Measurements from ENCODE around the gene SPAG17.

Gene SPAG17

GRCh38 chr1:118185084-118185832, at the start of gene SPAG17:
TSS of gene SPAG17 (minus strand) at chr1:118185228. CDS start at chr1:118185157, 71 bp downstream.
- Histone ChIP-seq H3K4me2 (ENCODE audit: insufficient read depth, low read length) (no peak within 1 kb of the TSS), H3K36me3 (ENCODE audit: insufficient read depth, low read length) (no peaks in the 10 kb centered on the region), H2AFZ (ENCODE audit: low read depth, low read length) (no peak within 1 kb of the TSS), H3K9ac (ENCODE audit: low read depth, low read length) (no peak within 1 kb of the TSS), H3K4me1 (ENCODE audit: insufficient read depth, low read length) (no peaks in the 10 kb centered on the region), H3K27ac (ENCODE audit: low read length) (no peak within 1 kb of the TSS), H3K9me3 (ENCODE audit: insufficient read depth, low read length, severe bottlenecking) (no peaks in the 10 kb centered on the region), H3K4me3 (ENCODE audit: low read depth in 1 of 2, low read length in 2 of 2) (no peak within 1 kb of the TSS), H3K79me2 (ENCODE audit: insufficient read depth, low read length) (no peaks in the 10 kb centered on the region), H4K20me1 (ENCODE audit: insufficient read depth, low read length) (no peaks in the 10 kb centered on the region), H3K27me3 (ENCODE audit: insufficient read depth, low read length, poor library complexity) (no peaks in the 10 kb centered on the region)
- no peak for TF ChIP-seq CTCF (IDR thresholded peaks at IDR 0.05; ENCODE audit: borderline replicate concordance, extremely low read depth, low read length, poor library complexity, severe bottlenecking)
- no peak for TF ChIP-seq EZH2 (IDR thresholded peaks at IDR 0.05; ENCODE audit: borderline replicate concordance, low read depth, low read length, severe bottlenecking)
- no peak for DNase-seq
- no peak for ATAC-seq (ENCODE audit: insufficient read depth, low read depth)

GRCh38 chr1:118225471-118225870, 40.4 kb upstream of the SPAG17 start:
- Histone ChIP-seq H2AFZ (ENCODE audit: low read depth, low read length) (no peak overlapping the region), H3K9me3 (ENCODE audit: insufficient read depth, low read length, severe bottlenecking) (no peaks in the 10 kb centered on the region), H3K36me3 (ENCODE audit: insufficient read depth, low read length) (no peaks in the 10 kb centered on the region), H3K4me2 (ENCODE audit: insufficient read depth, low read length) (no peak overlapping the region), H3K27ac (ENCODE audit: low read length) (no peak overlapping the region), H3K4me1 (ENCODE audit: insufficient read depth, low read length) (no peaks in the 10 kb centered on the region), H3K79me2 (ENCODE audit: insufficient read depth, low read length) (no peaks in the 10 kb centered on the region), H4K20me1 (ENCODE audit: insufficient read depth, low read length) (no peaks in the 10 kb centered on the region), H3K27me3 (ENCODE audit: insufficient read depth, low read length, poor library complexity) (no peaks in the 10 kb centered on the region), H3K9ac (ENCODE audit: low read depth, low read length) (no peak overlapping the region), H3K4me3 (ENCODE audit: low read depth in 1 of 2, low read length in 2 of 2) (no peak overlapping the region)
- TF ChIP-seq CTCF (IDR thresholded peaks at IDR 0.05; ENCODE audit: borderline replicate concordance, extremely low read depth, low read length, poor library complexity, severe bottlenecking): no peak
- TF ChIP-seq EZH2 (IDR thresholded peaks at IDR 0.05; ENCODE audit: borderline replicate concordance, low read depth, low read length, severe bottlenecking): no peak
- DNase-seq: no peak
- no peak for ATAC-seq (ENCODE audit: insufficient read depth, low read depth)

- no peaks in the 10 kb centered on the region for H3K4me1 ChIP-seq (ENCODE audit: insufficient read depth, low read length)
- no peak overlapping the region for H3K27ac ChIP-seq (ENCODE audit: low read length)
- no peaks in the 10 kb centered on the region for H3K79me2 ChIP-seq (ENCODE audit: insufficient read depth, low read length)
- H3K4me2 ChIP-seq (ENCODE audit: insufficient read depth, low read length): no peak overlapping the region
- ATAC-seq (ENCODE audit: insufficient read depth, low read depth) (no peak), DNase-seq (no peak)
- H3K27me3 ChIP-seq (ENCODE audit: insufficient read depth, low read length, poor library complexity): no peaks in the 10 kb centered on the region
- no peak for TF ChIP-seq CTCF (IDR thresholded peaks at IDR 0.05; ENCODE audit: borderline replicate concordance, extremely low read depth, low read length, poor library complexity, severe bottlenecking)
- no peak for TF ChIP-seq EZH2 (IDR thresholded peaks at IDR 0.05; ENCODE audit: borderline replicate concordance, low read depth, low read length, severe bottlenecking)
- no peak overlapping the region for H3K4me3 ChIP-seq (ENCODE audit: low read depth in 1 of 2, low read length in 2 of 2)
- H3K36me3 ChIP-seq (ENCODE audit: insufficient read depth, low read length): no peaks in the 10 kb centered on the region
- H3K9me3 ChIP-seq (ENCODE audit: insufficient read depth, low read length, severe bottlenecking): no peaks in the 10 kb centered on the region
- H2AFZ ChIP-seq (ENCODE audit: low read depth, low read length): no peak overlapping the region
- no peaks in the 10 kb centered on the region for H4K20me1 ChIP-seq (ENCODE audit: insufficient read depth, low read length)
- no peak overlapping the region for H3K9ac ChIP-seq (ENCODE audit: low read depth, low read length)
Observed at GRCh38 chr1:118223426-118223825, 38.4 kb upstream of the SPAG17 start.
